Trophoblast cell (in vitro differentiated cells and primary cell): Measurements from ENCODE around the gene SMURF1.
"Not testable (repeated sequence)": the region's sequence is repeated elsewhere in the genome, so short reads cannot be mapped to it uniquely, and the experiment has no call there.

Source experiments
- DNase-seq, 2 donors: peaks; one replicate each; pipeline ENCODE4 v3.0.0-alpha.2; 2016
- H2AFZ ChIP-seq: 2 replicates; pipeline ENCODE4 v1.6.1; 2013; ENCODE audit warnings: low read length, moderate library complexity, mild to moderate bottlenecking; ENCODE audit not compliant: insufficient read depth, poor library complexity
- H2AK5ac ChIP-seq: 2 replicates; pipeline ENCODE4 v1.6.1; 2013; ENCODE audit warnings: mild to moderate bottlenecking, low read length
- H2BK120ac ChIP-seq: 2 replicates; pipeline ENCODE4 v1.6.1; 2013; ENCODE audit warnings: low read length, mild to moderate bottlenecking, moderate library complexity; ENCODE audit not compliant: insufficient read depth, poor library complexity
- H2BK12ac ChIP-seq: 2 replicates; pipeline ENCODE4 v1.6.1; 2013; ENCODE audit warnings: mild to moderate bottlenecking, low read length, moderate library complexity
- H2BK5ac ChIP-seq: 2 replicates; pipeline ENCODE4 v1.6.1; 2013; ENCODE audit warnings: low read length, low read depth, moderate library complexity, mild to moderate bottlenecking; ENCODE audit not compliant: poor library complexity
- H3K14ac ChIP-seq: 2 replicates; pipeline ENCODE4 v1.6.1; 2013; ENCODE audit warnings: mild to moderate bottlenecking, low read length
- H3K18ac ChIP-seq: 2 replicates; pipeline ENCODE4 v1.6.1; 2013; ENCODE audit warnings: mild to moderate bottlenecking, low read length
- H3K23ac ChIP-seq: 2 replicates; pipeline ENCODE4 v1.6.1; 2013; ENCODE audit warnings: low read length
- H3K27ac ChIP-seq: 2 replicates; pipeline ENCODE4 v1.5.1; 2013; ENCODE audit warnings: low read depth, mild to moderate bottlenecking, inconsistent platforms, low read length, moderate library complexity
- H3K27me3 ChIP-seq: 2 replicates; pipeline ENCODE4 v1.6.1; 2013; ENCODE audit warnings: inconsistent platforms, mild to moderate bottlenecking, low read length, moderate library complexity; ENCODE audit not compliant: insufficient read depth
- H3K36me3 ChIP-seq, 2 experiments: 1 replicate in 1 of 2; 2 replicates in 1 of 2; pipeline ENCODE4 v1.6.1; 2013; ENCODE audit warnings: low read length in 2 of 2, mild to moderate bottlenecking in 2 of 2, moderate library complexity in 1 of 2; ENCODE audit not compliant: insufficient read depth in 2 of 2, control insufficient read depth in 1 of 2
- H3K4ac ChIP-seq: 2 replicates; pipeline ENCODE4 v1.6.1; 2013; ENCODE audit warnings: low read depth, mild to moderate bottlenecking, low read length, moderate library complexity
- H3K4me1 ChIP-seq, 2 experiments: 1 replicate in 1 of 2; 2 replicates in 1 of 2; pipeline ENCODE4 v1.6.1; 2013; ENCODE audit warnings: low read length in 2 of 2, mild to moderate bottlenecking in 2 of 2, moderate library complexity in 1 of 2; ENCODE audit not compliant: insufficient read depth in 2 of 2, control insufficient read depth in 1 of 2
- H3K4me2 ChIP-seq: 2 replicates; pipeline ENCODE4 v1.6.1; 2013; ENCODE audit warnings: inconsistent platforms, mild to moderate bottlenecking, low read length, moderate library complexity
- H3K4me3 ChIP-seq: 2 replicates; pipeline ENCODE4 v1.5.1; 2013; ENCODE audit warnings: mild to moderate bottlenecking, low read depth, low read length, inconsistent platforms
- H3K79me1 ChIP-seq: one replicate; pipeline ENCODE4 v1.6.1; 2013; ENCODE audit warnings: low read length
- H3K79me2 ChIP-seq: 2 replicates; pipeline ENCODE4 v1.6.1; 2013; ENCODE audit warnings: low read length, mild to moderate bottlenecking; ENCODE audit not compliant: control insufficient read depth, insufficient read depth, poor library complexity
- H3K9ac ChIP-seq: 2 replicates; pipeline ENCODE4 v1.6.1; 2013; ENCODE audit warnings: mild to moderate bottlenecking, low read length
- H3K9me3 ChIP-seq: 2 replicates; pipeline ENCODE4 v1.6.1; 2013; ENCODE audit warnings: low read depth, mild to moderate bottlenecking, control low read depth, inconsistent platforms, low read length; ENCODE audit not compliant: insufficient read depth
- H4K12ac ChIP-seq: 2 replicates; pipeline ENCODE4 v1.6.1; 2013; ENCODE audit warnings: low read depth, mild to moderate bottlenecking, low read length, moderate library complexity
- H4K8ac ChIP-seq: 2 replicates; pipeline ENCODE4 v1.6.1; 2013; ENCODE audit warnings: low read depth, mild to moderate bottlenecking, low read length, moderate library complexity
- H4K91ac ChIP-seq: one replicate; pipeline ENCODE4 v1.6.1; 2013; ENCODE audit warnings: low read depth, mild to moderate bottlenecking, low read length, moderate library complexity
- WGBS: extraction: QIAGEN DNeasy Blood & Tissue Kit; methylation state at CpG from one replicate; pipeline ENCODE4 v1.1.7; 2013; ENCODE audit warnings: missing lambda C conversion rate; ENCODE audit not compliant: insufficient read length, insufficient coverage; ENCODE audit errors: extremely low coverage; 5-methylcytosine and 5-hydroxymethylcytosine counted together

Gene SMURF1

GRCh38 chr7:99101516-99101915, 42.4 kb downstream of the SMURF1 start:
- Histone ChIP-seq H3K4me1 (peaks cover 5 to 11% of the 10 kb centered on the region in 2 experiments), H3K79me2 (peaks cover 19% of the 10 kb centered on the region), H3K4ac (peak overlapping the region; percentile 79)
- H3K4me2 ChIP-seq, H2BK12ac ChIP-seq, H3K27ac ChIP-seq, H3K9me3 ChIP-seq, H3K14ac ChIP-seq, H2AFZ ChIP-seq, H2BK5ac ChIP-seq, H4K12ac ChIP-seq, H4K91ac ChIP-seq, H3K18ac ChIP-seq, H3K36me3 ChIP-seq, H3K27me3 ChIP-seq, H3K9ac ChIP-seq, H2BK120ac ChIP-seq, H2AK5ac ChIP-seq, H3K79me1 ChIP-seq, H3K23ac ChIP-seq, H4K8ac ChIP-seq, H3K4me3 ChIP-seq: not testable (repeated sequence)
- no CpG with 5 or more reads among the region's 13 CpGs for WGBS
- DNase-seq = peak; percentile 75 to 76

- H3K36me3 ChIP-seq = peaks cover 0 to 2% of the 10 kb centered on the region in 2 experiments
- H4K8ac ChIP-seq = peak overlapping the region; percentile 82
- H4K12ac ChIP-seq = no peak overlapping the region
- H4K91ac ChIP-seq = peak overlapping the region; percentile 77
- peak overlapping the region; percentile 80 for H2BK120ac ChIP-seq
- peaks cover 21% of the 10 kb centered on the region for H3K79me2 ChIP-seq
- peak overlapping the region; percentile 54 for H2AFZ ChIP-seq
- peaks cover 9 to 17% of the 10 kb centered on the region in 2 experiments for H3K4me1 ChIP-seq
- H3K79me1 ChIP-seq = peaks cover 8% of the 10 kb centered on the region
- H3K27ac ChIP-seq = peak overlapping the region; percentile 68
- H3K9me3 ChIP-seq = no peaks in the 10 kb centered on the region
- peak overlapping the region; percentile 89 for H2BK12ac ChIP-seq
- DNase-seq = peak in 1 of 2 donors; percentile 15
- peak overlapping the region; percentile 79 for H3K4ac ChIP-seq
- peak overlapping the region; percentile 95 for H2AK5ac ChIP-seq
- peak overlapping the region; percentile 75 for H3K18ac ChIP-seq
- H3K27me3 ChIP-seq = no peaks in the 10 kb centered on the region
- whole genome bisulfite sequencing = no CpG with 5 or more reads among the region's 6 CpGs
- H3K23ac ChIP-seq = no peak overlapping the region
- peak overlapping the region; percentile 29 for H3K14ac ChIP-seq
- H3K4me3 ChIP-seq = no peak overlapping the region
- H2BK5ac ChIP-seq = peak overlapping the region; percentile 88
- no peak overlapping the region for H3K9ac ChIP-seq
- peak overlapping the region; percentile 11 for H3K4me2 ChIP-seq
Observed at GRCh38 chr7:99099499-99100077, 44.3 kb downstream of the SMURF1 start.

- no CpG with 5 or more reads among the region's 6 CpGs for WGBS
- peak overlapping the region; percentile 68 for H3K27ac ChIP-seq
Observed at GRCh38 chr7:99098824-99099498, 44.9 kb downstream of the SMURF1 start.

GRCh38 chr7:99098286-99098823, 45.6 kb downstream of the SMURF1 start:
- Histone ChIP-seq H3K9ac (no peak overlapping the region), H3K4me3 (no peak overlapping the region), H3K36me3 (peaks cover 0 to 2% of the 10 kb centered on the region in 2 experiments), H4K8ac (no peak overlapping the region), H3K27ac (peak overlapping the region; percentile 68), H4K12ac (no peak overlapping the region), H3K9me3 (no peaks in the 10 kb centered on the region), H3K23ac (no peak overlapping the region), H2AK5ac (no peak overlapping the region), H3K27me3 (no peaks in the 10 kb centered on the region), H3K14ac (no peak overlapping the region), H3K4me1 (peaks cover 9 to 17% of the 10 kb centered on the region in 2 experiments), H2BK5ac (no peak overlapping the region), H3K79me1 (peaks cover 8% of the 10 kb centered on the region), H3K79me2 (peaks cover 18% of the 10 kb centered on the region), H2BK12ac (no peak overlapping the region), H4K91ac (no peak overlapping the region), H2AFZ (no peak overlapping the region), H3K4ac (peak overlapping the region; percentile 67), H2BK120ac (no peak overlapping the region), H3K4me2 (no peak overlapping the region), H3K18ac (no peak overlapping the region)
- no CpG with 5 or more reads among the region's 3 CpGs for WGBS
- DNase-seq = no peak

More at GRCh38 chr7:99098824-99099498, 44.9 kb downstream of the SMURF1 start:
- Histone ChIP-seq H3K9ac (no peak overlapping the region), H2AK5ac (peak overlapping the region; percentile 95), H3K79me1 (peaks cover 8% of the 10 kb centered on the region), H3K27me3 (no peaks in the 10 kb centered on the region), H3K14ac (no peak overlapping the region), H4K12ac (no peak overlapping the region), H3K9me3 (no peaks in the 10 kb centered on the region), H2BK12ac (no peak overlapping the region), H3K4me2 (peak overlapping the region; percentile 11), H2BK5ac (peak overlapping the region; percentile 88), H3K4me3 (no peak overlapping the region), H2BK120ac (peak overlapping the region; percentile 80), H2AFZ (peak overlapping the region; percentile 54), H3K4me1 (peaks cover 9 to 17% of the 10 kb centered on the region in 2 experiments), H3K18ac (no peak overlapping the region), H4K8ac (peak overlapping the region; percentile 82), H3K4ac (peak overlapping the region; percentile 79), H3K23ac (no peak overlapping the region), H3K36me3 (peaks cover 0 to 2% of the 10 kb centered on the region in 2 experiments), H4K91ac (peak overlapping the region; percentile 77), H3K79me2 (peaks cover 21% of the 10 kb centered on the region)
- DNase-seq = peak; percentile 45 to 90
